ENCODE measurements around the gene MACROD2.
"Not testable (repeated sequence)": the region's sequence is repeated elsewhere in the genome, so short reads cannot be mapped to it uniquely, and the experiment has no call there.

Gene MACROD2

DNA sequence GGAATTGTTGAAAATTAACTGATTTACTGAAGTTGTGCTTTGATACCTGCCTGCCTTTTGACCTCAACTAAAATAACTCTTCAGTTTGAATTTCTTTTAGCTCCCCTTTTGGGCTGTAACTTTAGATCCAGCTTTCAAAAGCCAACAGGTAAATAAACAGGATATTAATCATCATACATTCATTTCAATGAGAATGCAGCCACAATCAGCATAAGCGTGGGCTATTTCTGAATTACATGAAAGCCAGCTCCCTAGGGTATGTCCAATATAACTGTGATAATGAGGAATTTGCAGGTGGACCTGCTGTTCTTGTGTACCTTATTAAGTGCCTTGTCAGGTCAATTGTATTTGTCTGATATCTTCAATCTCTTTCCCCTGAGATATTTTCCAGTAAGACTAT, 1747.3 kb downstream of the MACROD2 start:
- no peak for DNase-seq

GRCh38 chr20:15756002-15756753, 1760.9 kb downstream of the MACROD2 start:
- DNase-seq: no peak

- no peak for DNase-seq
Measured at GRCh38 chr20:15756754-15757115, 1761.4 kb downstream of the MACROD2 start.

- DNase-seq: no peak
Measured at GRCh38 chr20:15759594-15759993, 1764.3 kb downstream of the MACROD2 start.

DNA sequence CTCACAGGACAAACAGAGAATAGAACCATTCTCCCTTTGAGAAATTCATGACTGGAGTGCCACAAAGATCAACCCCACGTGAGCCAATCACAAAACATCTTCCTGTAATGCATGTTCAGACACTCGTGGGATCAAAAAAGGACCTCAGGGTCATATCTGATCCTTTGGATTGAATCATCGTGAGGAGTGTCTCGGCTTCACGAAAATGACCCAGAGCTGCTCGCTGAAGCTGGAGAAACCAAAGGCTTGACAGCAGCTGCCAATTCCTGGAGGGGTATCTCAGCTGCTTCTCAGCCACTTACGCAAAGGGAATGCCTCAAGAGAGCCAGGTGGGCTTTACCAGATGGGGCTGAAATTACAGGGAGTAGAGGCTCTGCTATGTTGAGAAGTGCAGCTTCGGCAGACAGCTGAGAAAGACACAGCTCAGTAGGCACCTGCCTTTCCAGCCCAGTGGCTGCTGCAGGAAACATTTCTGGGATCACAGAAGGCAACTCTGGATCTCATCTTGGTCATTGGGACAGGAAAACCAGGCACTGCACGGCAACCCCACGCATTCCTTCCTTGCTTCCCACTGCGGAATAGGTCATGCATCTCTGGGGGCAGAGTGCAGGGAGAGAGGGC, 1764.8 kb downstream of the MACROD2 start:
- no peak for DNase-seq

DNA sequence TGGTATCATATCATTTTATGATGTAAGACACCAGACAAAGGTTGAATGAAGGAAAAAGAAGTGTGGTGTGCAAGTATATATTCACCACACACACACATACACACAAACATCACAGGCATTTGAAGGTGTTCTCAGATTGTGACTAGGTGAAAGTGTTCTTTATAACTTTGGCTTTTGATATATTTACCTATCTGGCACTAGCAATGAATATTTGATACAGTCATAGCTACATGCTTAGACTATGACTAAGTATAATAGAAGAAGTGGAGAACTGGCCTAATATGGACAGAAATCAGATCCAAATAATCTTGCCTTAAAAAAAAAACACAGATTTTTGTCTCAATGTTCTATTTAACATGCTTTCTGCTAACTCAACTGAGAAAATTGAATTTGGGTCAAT, 1768.0 kb downstream of the MACROD2 start:
- no peak for DNase-seq

- no peak for DNase-seq
Measured at GRCh38 chr20:15767586-15767985, 1772.3 kb downstream of the MACROD2 start.

- DNase-seq: no peak
Measured at GRCh38 chr20:15767999-15768741, 1772.9 kb downstream of the MACROD2 start.

DNA sequence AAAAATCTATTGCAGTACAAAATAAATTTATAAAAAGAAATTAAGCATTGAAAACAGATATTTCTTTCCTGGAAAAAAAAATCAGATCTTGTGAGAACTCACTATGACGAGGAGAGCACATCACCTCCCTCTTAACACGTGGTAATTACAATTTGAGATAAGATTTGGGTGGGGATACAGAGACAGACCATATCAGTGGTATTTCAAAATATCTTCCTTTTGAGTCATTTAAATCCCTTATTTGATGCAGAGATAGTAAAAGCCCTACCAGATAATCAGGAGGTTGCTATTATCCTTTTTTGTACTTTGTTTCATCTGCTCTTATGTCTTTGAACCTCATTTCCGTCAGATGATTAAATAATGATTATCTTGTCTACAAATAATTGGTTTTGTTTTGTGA, 1777.5 kb downstream of the MACROD2 start:
- DNase-seq: no peak

GRCh38 chr20:15774926-15775325, 1779.6 kb downstream of the MACROD2 start:
- DNase-seq: no peak

- no peak for DNase-seq
Measured at GRCh38 chr20:15776770-15777466, 1781.6 kb downstream of the MACROD2 start.

GRCh38 chr20:15784020-15784419, 1788.7 kb downstream of the MACROD2 start:
- DNase-seq: no peak

- DNase-seq: no peak
Measured at GRCh38 chr20:15789079-15789478, 1793.8 kb downstream of the MACROD2 start.

DNA sequence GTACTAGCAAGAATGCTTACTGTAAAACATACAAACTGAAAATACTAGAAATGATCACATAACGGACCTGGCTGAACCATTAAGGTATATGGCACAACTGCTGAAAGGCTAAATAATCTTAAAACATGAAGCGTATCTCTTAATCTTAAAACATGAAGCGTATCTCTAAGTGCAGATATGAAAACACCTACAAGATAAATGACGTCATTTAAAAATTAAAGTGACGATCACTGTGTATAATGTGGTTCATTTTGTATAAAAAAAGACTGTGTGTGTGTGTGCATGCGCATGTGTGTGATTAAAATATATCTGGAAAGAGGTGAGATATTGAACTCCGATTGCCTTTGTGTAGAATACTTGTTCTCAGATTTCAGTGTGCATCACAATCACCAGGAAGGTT, 1797.5 kb downstream of the MACROD2 start:
- DNase-seq: no peak

DNA sequence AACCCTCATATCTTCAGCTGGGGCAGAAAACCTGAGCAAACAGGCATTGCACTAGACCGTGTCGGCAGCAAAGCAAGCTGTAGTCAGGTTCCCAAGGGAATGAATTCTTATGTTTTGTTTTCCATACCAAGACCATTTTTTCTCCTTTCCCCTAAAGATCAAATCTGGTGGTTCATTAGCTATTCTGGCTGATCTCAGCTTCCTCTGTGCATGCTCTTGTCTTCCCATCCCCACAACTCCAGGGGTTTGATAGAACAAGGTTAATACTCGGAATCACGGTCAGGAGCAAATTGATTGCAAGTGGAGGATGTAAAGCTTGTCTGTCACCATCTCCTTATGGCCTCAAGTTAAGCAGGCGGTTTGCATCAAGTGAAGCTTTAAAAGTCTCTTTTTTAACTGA, 1799.1 kb downstream of the MACROD2 start:
- no peak for DNase-seq

DNA sequence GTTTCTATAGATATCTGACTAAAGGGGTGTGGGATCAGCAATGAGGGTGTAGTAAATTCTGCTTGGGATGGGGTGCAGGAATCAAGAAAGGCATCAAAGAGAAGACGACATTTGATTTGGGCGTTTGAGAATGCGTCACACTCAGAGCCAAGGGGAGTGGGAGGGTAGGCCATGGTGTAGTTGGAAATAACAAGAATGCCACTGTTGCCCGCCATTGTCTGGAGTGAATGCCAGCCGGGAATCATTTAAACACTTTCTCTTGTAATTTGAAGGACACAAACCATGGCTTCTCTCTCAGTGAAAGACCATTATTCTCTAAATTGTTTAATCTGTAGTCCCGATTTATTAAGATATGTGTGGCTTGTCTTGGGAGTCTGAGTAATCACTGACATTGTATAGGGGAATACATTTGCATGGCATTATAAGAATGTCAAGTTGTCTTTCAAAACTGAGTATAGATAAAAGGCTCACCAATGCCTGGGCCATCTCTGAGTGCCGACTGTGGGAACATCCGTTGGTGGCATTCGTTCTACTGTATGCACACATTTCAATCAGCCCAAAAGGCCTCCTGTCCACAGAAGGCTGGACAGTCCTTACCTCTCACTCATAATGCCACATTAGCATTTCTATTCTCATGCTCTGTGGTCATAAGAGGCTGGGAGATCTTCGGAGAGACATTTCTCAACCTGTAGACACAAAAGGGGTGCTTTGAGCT, 1800.1 kb downstream of the MACROD2 start:
- DNase-seq: no peak

GRCh38 chr20:15799871-15800270, 1804.6 kb downstream of the MACROD2 start:
- DNase-seq: no peak

DNA sequence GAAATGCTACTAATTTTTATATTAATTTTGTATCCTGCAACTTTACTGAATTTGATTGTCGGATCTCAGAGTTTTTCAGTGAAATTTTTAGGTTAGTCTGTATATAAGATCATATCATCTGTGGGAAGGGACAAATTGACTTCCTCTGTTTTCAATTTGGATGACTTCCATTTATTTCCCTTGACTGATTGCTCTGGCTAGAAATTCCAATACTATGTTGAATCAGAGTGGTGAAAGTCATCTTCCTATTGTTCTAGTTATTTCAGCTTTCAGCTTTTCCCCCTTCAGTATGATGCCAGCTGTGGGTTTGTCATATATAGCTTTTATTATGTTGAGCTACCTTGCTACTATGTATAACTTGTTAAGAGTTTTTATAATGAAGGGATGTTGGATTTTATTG, 1806.7 kb downstream of the MACROD2 start:
- DNase-seq: no peak

DNA sequence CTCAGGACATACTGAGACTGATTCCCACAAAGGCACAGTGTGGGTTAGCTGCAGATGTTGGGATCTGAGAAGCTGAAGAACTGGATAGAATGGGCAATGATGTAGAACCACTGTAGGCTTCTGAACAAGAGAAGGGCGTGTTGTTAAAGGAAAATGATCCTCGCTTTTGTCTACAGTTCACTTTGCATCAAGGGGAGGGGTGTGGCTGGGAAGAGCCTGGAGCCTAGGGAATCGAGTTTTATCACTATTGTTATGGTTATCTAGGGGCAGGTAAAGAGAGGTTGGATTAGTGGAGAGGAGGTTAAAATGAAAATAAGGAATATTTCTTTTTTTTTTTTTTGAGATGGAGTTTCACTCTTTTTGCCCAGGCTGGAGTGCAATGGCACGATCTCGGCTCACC, 1809.8 kb downstream of the MACROD2 start:
- DNase-seq: no peak

DNA sequence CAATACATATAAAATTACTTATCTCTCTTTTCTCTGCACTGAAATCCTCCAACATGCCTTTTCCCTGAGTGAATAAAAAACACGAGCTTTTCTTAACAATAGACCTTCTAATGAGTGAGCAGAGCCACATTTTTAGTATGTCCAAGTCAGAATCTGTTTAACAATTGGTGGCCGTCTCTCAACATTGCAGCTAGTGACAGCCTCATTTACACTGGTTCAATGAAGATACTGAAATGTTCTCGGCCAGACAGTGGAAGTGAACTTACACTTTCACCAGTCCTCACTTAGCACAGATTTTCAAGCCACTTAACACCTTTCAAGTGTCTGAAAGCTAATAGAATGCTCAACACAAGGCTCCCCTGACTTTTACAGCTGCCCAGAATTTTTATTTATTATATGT, 1810.8 kb downstream of the MACROD2 start:
- DNase-seq: no peak

DNA sequence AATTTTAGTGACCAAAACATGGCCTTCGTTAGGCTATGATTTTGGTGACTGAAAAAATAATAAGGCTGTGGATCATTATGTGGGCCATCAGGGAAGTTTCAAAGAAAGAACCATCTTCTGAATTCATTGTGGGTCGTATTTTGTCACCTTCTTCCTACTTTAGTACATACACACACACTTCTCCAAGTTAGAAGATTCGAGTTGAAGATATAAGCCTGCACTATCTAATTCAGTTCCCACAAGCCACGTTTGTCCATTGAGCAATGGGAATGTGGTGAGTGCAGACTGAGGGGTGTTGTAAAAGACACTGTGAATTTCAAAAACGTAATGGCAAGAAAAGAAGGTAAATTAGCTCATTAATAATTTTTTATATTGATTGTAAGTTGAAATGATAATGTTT, 1812.0 kb downstream of the MACROD2 start:
- no peak for DNase-seq

- DNase-seq: not testable (repeated sequence)
Measured at GRCh38 chr20:15807771-15808170, 1812.5 kb downstream of the MACROD2 start.

DNA sequence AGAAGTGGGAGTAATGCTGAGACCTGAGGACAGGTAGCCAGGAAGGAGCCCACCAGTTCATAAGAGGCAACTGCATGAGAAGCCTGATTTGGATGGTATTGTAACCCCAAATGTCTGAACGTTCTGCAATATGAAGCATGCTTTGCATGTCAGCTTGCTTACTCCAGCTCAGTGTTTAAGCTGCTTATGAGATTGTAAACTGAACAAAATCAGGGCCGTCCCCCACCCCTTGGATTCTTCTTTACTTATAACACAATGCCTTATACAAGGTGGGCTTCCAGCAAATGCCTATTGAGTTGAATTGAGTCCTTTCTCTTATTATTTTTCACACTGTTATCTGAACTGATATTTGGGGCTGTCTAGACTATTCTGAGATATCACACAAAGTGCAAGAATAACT, 1816.6 kb downstream of the MACROD2 start:
- DNase-seq: no peak

Measured in activated CD4-positive, alpha-beta T cell treated with anti-CD3 and anti-CD28 coated beads for 1 hour (primary cell).